ENCODE results near the gene VWDE. TPM values are rescaled to one million over a fixed set of nuclear protein-coding genes. Genes with fewer than 3 reads are reported as not detected.

The VWDE gene
- total and polyA plus RNA-seq, 2 donors (not counting 1 experiment from before 2014, with no cell fraction given) = not detected

GRCh38 chr7:12436126-12436525, 32.5 kb upstream of the VWDE start:
- ChIA-PET CTCF (interaction anchor here (1.5 kb wide), 1 partner anchor 35 kb away, joined by 4 read pairs; no protein-coding TSS in a partner anchor), POLR2A (no interaction called here)
- Histone ChIP-seq H4K20me1 (ENCODE audit: control insufficient read depth, insufficient read depth, low read length, poor library complexity, severe bottlenecking) (no peaks in the 10 kb centered on the region), H3K9me3 (ENCODE audit: control extremely low read depth in 1 of 3, control insufficient read depth in 2 of 3, insufficient read depth in 1 of 3, low read length in 2 of 3) (no peaks in the 10 kb centered on the region), H3K9ac (ENCODE audit: low read length) (no peak overlapping the region), H3K4me2 (replicated peaks; ENCODE audit: low read depth, low read length, poor library complexity, severe bottlenecking) (no peak overlapping the region), H3K27me3 (replicated peaks in 1 of 4; ENCODE audit: control extremely low read depth in 1 of 4, control insufficient read depth in 3 of 4, insufficient read depth in 4 of 4, low read length in 3 of 4) (peaks cover 0 to 6% (median 0%) of the 10 kb centered on the region in 4 experiments), H3K36me3 (replicated peaks in 1 of 2; ENCODE audit: control extremely low read depth in 1 of 2, control insufficient read depth in 1 of 2, extremely low read depth in 1 of 2, insufficient read depth in 2 of 2, low read length in 1 of 2) (no peaks in the 10 kb centered on the region), H3K79me2 (ENCODE audit: control insufficient read depth, insufficient read depth, low read length) (no peaks in the 10 kb centered on the region), H3K4me1 (ENCODE audit: control insufficient read depth in 2 of 2, insufficient read depth in 2 of 2, low read length in 2 of 2) (no peaks in the 10 kb centered on the region), H3K4me3 (ENCODE audit: control extremely low read depth in 1 of 5, extremely low read depth in 1 of 5, insufficient read depth in 1 of 5, low read depth in 2 of 5, low read length in 4 of 5) (no peak overlapping the region), H2AFZ (ENCODE audit: insufficient read depth, low read depth, low read length, poor library complexity, severe bottlenecking) (no peak overlapping the region), H3K27ac (ENCODE audit: low read length in 2 of 2) (no peak overlapping the region)
- DNase-seq = no peak
- TF ChIP-seq EZH2 (IDR thresholded peaks at IDR 0.05; ENCODE audit: borderline replicate concordance, insufficient read depth, low read depth, low read length, poor library complexity, severe bottlenecking) = no peak
- TF ChIP-seq CTCF (IDR thresholded peaks at IDR 0.05) = no peak
- no peak for ATAC-seq (ENCODE audit: low read depth)
- H3K27ac Mint-ChIP-seq = no peak overlapping the region
- H3K4me3 Mint-ChIP-seq = no peak overlapping the region
- no peaks in the 10 kb centered on the region for H3K4me1 Mint-ChIP-seq
- intact Hi-C loops (cut with micrococcal nuclease) = no loop called here
- H3K9me3 Mint-ChIP-seq (ENCODE audit: insufficient read depth) = no peaks in the 10 kb centered on the region
- H3K27me3 Mint-ChIP-seq = no peaks in the 10 kb centered on the region

GRCh38 chr7:12434012-12434642, 30.5 kb upstream of the VWDE start:
- Mint-ChIP-seq H3K4me3 (no peak overlapping the region), H3K4me1 (no peaks in the 10 kb centered on the region), H3K9me3 (ENCODE audit: insufficient read depth) (no peaks in the 10 kb centered on the region), H3K27ac (no peak overlapping the region), H3K27me3 (no peaks in the 10 kb centered on the region)
- Histone ChIP-seq H3K27ac (ENCODE audit: low read length in 2 of 2) (no peak overlapping the region), H3K36me3 (replicated peaks in 1 of 2; ENCODE audit: control extremely low read depth in 1 of 2, control insufficient read depth in 1 of 2, extremely low read depth in 1 of 2, insufficient read depth in 2 of 2, low read length in 1 of 2) (no peaks in the 10 kb centered on the region), H3K9ac (ENCODE audit: low read length) (no peak overlapping the region), H2AFZ (ENCODE audit: insufficient read depth, low read depth, low read length, poor library complexity, severe bottlenecking) (no peak overlapping the region), H3K4me1 (ENCODE audit: control insufficient read depth in 2 of 2, insufficient read depth in 2 of 2, low read length in 2 of 2) (no peaks in the 10 kb centered on the region), H3K4me3 (ENCODE audit: control extremely low read depth in 1 of 5, extremely low read depth in 1 of 5, insufficient read depth in 1 of 5, low read depth in 2 of 5, low read length in 4 of 5) (no peak overlapping the region), H3K4me2 (replicated peaks; ENCODE audit: low read depth, low read length, poor library complexity, severe bottlenecking) (no peak overlapping the region), H3K79me2 (ENCODE audit: control insufficient read depth, insufficient read depth, low read length) (no peaks in the 10 kb centered on the region), H3K27me3 (replicated peaks in 1 of 4; ENCODE audit: control extremely low read depth in 1 of 4, control insufficient read depth in 3 of 4, insufficient read depth in 4 of 4, low read length in 3 of 4) (peaks cover 0 to 6% (median 0%) of the 10 kb centered on the region in 4 experiments), H3K9me3 (ENCODE audit: control extremely low read depth in 1 of 3, control insufficient read depth in 2 of 3, insufficient read depth in 1 of 3, low read length in 2 of 3) (no peaks in the 10 kb centered on the region), H4K20me1 (ENCODE audit: control insufficient read depth, insufficient read depth, low read length, poor library complexity, severe bottlenecking) (no peaks in the 10 kb centered on the region)
- ChIA-PET CTCF (interaction anchor here (1.0 kb wide), 1 partner anchor 10 kb away, joined by 4 read pairs; no protein-coding TSS in a partner anchor), POLR2A (no interaction called here)
- intact Hi-C loops (cut with micrococcal nuclease) = no loop called here
- TF ChIP-seq EZH2 (IDR thresholded peaks at IDR 0.05; ENCODE audit: borderline replicate concordance, insufficient read depth, low read depth, low read length, poor library complexity, severe bottlenecking) = no peak
- TF ChIP-seq CTCF (IDR thresholded peaks at IDR 0.05) = peak; percentile 48
- DNase-seq (no peak), ATAC-seq (ENCODE audit: low read depth) (no peak)

Measured in B cell (primary cell).